ENCODE results near the gene ROCK2.

- TF ChIP-seq CTCF (optimal IDR thresholded peaks at IDR 0.05 in 1 of 3, IDR thresholded peaks at IDR 0.05 in 1 of 3, conservative IDR thresholded peaks at IDR 0.05 in 1 of 3; ENCODE audit: extremely low read depth in 1 of 3, insufficient read depth in 2 of 3, low read length in 3 of 3) (no peak), EZH2 (IDR thresholded peaks at IDR 0.05; ENCODE audit: low read length) (no peak)
Observed at GRCh38 chr2:11257078-11257477, 87.4 kb downstream of the ROCK2 start.
